ENCODE results near the gene TTLL11.

The TTLL11 gene

GRCh38 chr9:121820286-121821005 lies 272.7 kb downstream of the TTLL11 start:
- Histone ChIP-seq H3K36me3 (replicated peaks in 1 of 2; ENCODE audit: control insufficient read depth in 2 of 2, insufficient read depth in 2 of 2, low read length in 2 of 2) (no peaks in the 10 kb centered on the region), H3K4me3 (ENCODE audit: low read length in 2 of 2) (peak overlapping the region in 1 of 2 donors; percentile 26), H4K8ac (ENCODE audit: low read depth, low read length) (no peak overlapping the region), H2BK120ac (ENCODE audit: low read depth, low read length) (peak overlapping the region; percentile 12), H3K9ac (ENCODE audit: low read depth, low read length, poor library complexity) (no peak overlapping the region), H2BK12ac (ENCODE audit: low read length) (no peak overlapping the region), H3K79me1 (ENCODE audit: low read depth, low read length) (no peaks in the 10 kb centered on the region), H3K23ac (ENCODE audit: low read depth, low read length, poor library complexity) (no peak overlapping the region), H3K18ac (ENCODE audit: low read length) (peak overlapping the region; percentile 17), H2BK15ac (ENCODE audit: low read length) (peak overlapping the region; percentile 41), H2AK5ac (ENCODE audit: low read depth, low read length) (peak overlapping the region; percentile 33), H3K14ac (ENCODE audit: low read length) (no peak overlapping the region), H2AFZ (ENCODE audit: low read length) (peak overlapping the region; percentile 77), H3K27me3 (ENCODE audit: control insufficient read depth in 3 of 3, insufficient read depth in 3 of 3, low read depth in 1 of 3, low read length in 3 of 3) (peaks cover 0 to 49% (median 0%) of the 10 kb centered on the region in 3 experiments), H2BK5ac (ENCODE audit: low read length) (peak overlapping the region; percentile 56), H4K91ac (ENCODE audit: low read depth, low read length, poor library complexity) (no peak overlapping the region), H3K9me3 (replicated peaks in 1 of 2; ENCODE audit: control insufficient read depth in 2 of 2, insufficient read depth in 1 of 2, low read depth in 1 of 2, low read length in 2 of 2) (peaks cover 0 to 2% of the 10 kb centered on the region in 2 donors), H3K27ac (replicated peaks; ENCODE audit: low read length) (peak overlapping the region; percentile 22), H3K4me1 (ENCODE audit: control insufficient read depth in 2 of 2, insufficient read depth in 1 of 2, low read depth in 1 of 2, low read length in 2 of 2) (peaks cover 23 to 29% of the 10 kb centered on the region in 2 donors), H3K4ac (ENCODE audit: low read length) (no peak overlapping the region), H3K4me2 (ENCODE audit: insufficient read depth, low read length, poor library complexity, severe bottlenecking) (peak overlapping the region; percentile 49)
- no peak for DNase-seq (ENCODE audit: low spot score)
- WGBS, 2 donors (ENCODE audit: extremely low coverage in 2 of 2, insufficient read length in 2 of 2, insufficient replicate concordance in 1 of 2) = no CpG with 5 or more reads among the region's 11 CpGs

GRCh38 chr9:121819428-121820231 lies 273.5 kb downstream of the TTLL11 start:
- peak overlapping the region; percentile 77 for H2AFZ ChIP-seq (ENCODE audit: low read length)
- no peak overlapping the region for H4K91ac ChIP-seq (ENCODE audit: low read depth, low read length, poor library complexity)
- DNase-seq (ENCODE audit: low spot score) = peak; percentile 55
- peak overlapping the region; percentile 76 for H3K18ac ChIP-seq (ENCODE audit: low read length)
- peak overlapping the region in 1 of 2 donors; percentile 27 for H3K4me3 ChIP-seq (ENCODE audit: low read length in 2 of 2)
- no peak overlapping the region for H3K9ac ChIP-seq (ENCODE audit: low read depth, low read length, poor library complexity)
- H3K27ac ChIP-seq (replicated peaks; ENCODE audit: low read length) = peak overlapping the region; percentile 22
- peaks cover 29 to 37% of the 10 kb centered on the region in 2 donors for H3K4me1 ChIP-seq (ENCODE audit: control insufficient read depth in 2 of 2, insufficient read depth in 1 of 2, low read depth in 1 of 2, low read length in 2 of 2)
- peak overlapping the region; percentile 39 for H2BK120ac ChIP-seq (ENCODE audit: low read depth, low read length)
- no peak overlapping the region for H4K8ac ChIP-seq (ENCODE audit: low read depth, low read length)
- H3K27me3 ChIP-seq (ENCODE audit: control insufficient read depth in 3 of 3, insufficient read depth in 3 of 3, low read depth in 1 of 3, low read length in 3 of 3) = peaks cover 0 to 57% (median 0%) of the 10 kb centered on the region in 3 experiments
- H2AK5ac ChIP-seq (ENCODE audit: low read depth, low read length) = peak overlapping the region; percentile 76
- no peaks in the 10 kb centered on the region for H3K79me1 ChIP-seq (ENCODE audit: low read depth, low read length)
- H3K23ac ChIP-seq (ENCODE audit: low read depth, low read length, poor library complexity) = no peak overlapping the region
- no peak overlapping the region for H2BK15ac ChIP-seq (ENCODE audit: low read length)
- H2BK12ac ChIP-seq (ENCODE audit: low read length) = no peak overlapping the region
- H3K4me2 ChIP-seq (ENCODE audit: insufficient read depth, low read length, poor library complexity, severe bottlenecking) = peak overlapping the region; percentile 49
- H3K9me3 ChIP-seq (replicated peaks in 1 of 2; ENCODE audit: control insufficient read depth in 2 of 2, insufficient read depth in 1 of 2, low read depth in 1 of 2, low read length in 2 of 2) = peaks cover 0 to 2% of the 10 kb centered on the region in 2 donors
- no peaks in the 10 kb centered on the region for H3K36me3 ChIP-seq (replicated peaks in 1 of 2; ENCODE audit: control insufficient read depth in 2 of 2, insufficient read depth in 2 of 2, low read length in 2 of 2)
- no peak overlapping the region for H3K14ac ChIP-seq (ENCODE audit: low read length)
- no CpG with 5 or more reads among the region's 20 CpGs for whole genome bisulfite sequencing, 2 donors (ENCODE audit: extremely low coverage in 2 of 2, insufficient read length in 2 of 2, insufficient replicate concordance in 1 of 2)
- no peak overlapping the region for H2BK5ac ChIP-seq (ENCODE audit: low read length)
- no peak overlapping the region for H3K4ac ChIP-seq (ENCODE audit: low read length)

GRCh38 chr9:121818841-121819427 lies 274.2 kb downstream of the TTLL11 start:
- Histone ChIP-seq H3K14ac (ENCODE audit: low read length) (no peak overlapping the region), H3K4me3 (ENCODE audit: low read length in 2 of 2) (no peak overlapping the region), H3K79me1 (ENCODE audit: low read depth, low read length) (no peaks in the 10 kb centered on the region), H3K9me3 (replicated peaks in 1 of 2; ENCODE audit: control insufficient read depth in 2 of 2, insufficient read depth in 1 of 2, low read depth in 1 of 2, low read length in 2 of 2) (peaks cover 0 to 2% of the 10 kb centered on the region in 2 donors), H3K4ac (ENCODE audit: low read length) (peak overlapping the region; percentile 47), H2BK120ac (ENCODE audit: low read depth, low read length) (peak overlapping the region; percentile 52), H3K4me1 (ENCODE audit: control insufficient read depth in 2 of 2, insufficient read depth in 1 of 2, low read depth in 1 of 2, low read length in 2 of 2) (peaks cover 35 to 39% of the 10 kb centered on the region in 2 donors), H3K27ac (replicated peaks; ENCODE audit: low read length) (peak overlapping the region; percentile 22), H4K8ac (ENCODE audit: low read depth, low read length) (no peak overlapping the region), H2BK15ac (ENCODE audit: low read length) (peak overlapping the region; percentile 90), H2AFZ (ENCODE audit: low read length) (peak overlapping the region; percentile 77), H3K18ac (ENCODE audit: low read length) (peak overlapping the region; percentile 76), H2AK5ac (ENCODE audit: low read depth, low read length) (peak overlapping the region; percentile 76), H3K27me3 (ENCODE audit: control insufficient read depth in 3 of 3, insufficient read depth in 3 of 3, low read depth in 1 of 3, low read length in 3 of 3) (peaks cover 0 to 60% (median 0%) of the 10 kb centered on the region in 3 experiments), H4K91ac (ENCODE audit: low read depth, low read length, poor library complexity) (no peak overlapping the region), H3K36me3 (replicated peaks in 1 of 2; ENCODE audit: control insufficient read depth in 2 of 2, insufficient read depth in 2 of 2, low read length in 2 of 2) (no peaks in the 10 kb centered on the region), H3K9ac (ENCODE audit: low read depth, low read length, poor library complexity) (no peak overlapping the region), H3K23ac (ENCODE audit: low read depth, low read length, poor library complexity) (peak overlapping the region; percentile 27), H3K4me2 (ENCODE audit: insufficient read depth, low read length, poor library complexity, severe bottlenecking) (no peak overlapping the region), H2BK12ac (ENCODE audit: low read length) (no peak overlapping the region), H2BK5ac (ENCODE audit: low read length) (peak overlapping the region; percentile 79)
- DNase-seq (ENCODE audit: low spot score) = no peak
- no CpG with 5 or more reads among the region's 12 CpGs for WGBS, 2 donors (ENCODE audit: extremely low coverage in 2 of 2, insufficient read length in 2 of 2, insufficient replicate concordance in 1 of 2)
